Liver (tissue), 9 donors: ENCODE data around the gene ATF2. TPM values are rescaled to one million over a fixed set of nuclear protein-coding genes. Genes with fewer than 3 reads are reported as not detected.

Source experiments
- DNase-seq: peaks from one replicate; pipeline ENCODE4 v3.0.0-alpha.2; 2017; ENCODE audit warnings: low spot score
- H3K27ac ChIP-seq, 2 donors: one replicate each; pipeline ENCODE4 v1.7.0; 2013; ENCODE audit warnings: inconsistent platforms in 2 of 2, low read length in 2 of 2, control low read depth in 1 of 2, low read depth in 1 of 2, mild to moderate bottlenecking in 1 of 2
- H3K27me3 ChIP-seq, 4 donors: one replicate each; pipeline versions ENCODE4 v1.6.1 to v1.7.0; 2013; ENCODE audit warnings: low read length in 3 of 4, inconsistent platforms in 1 of 4, mild to moderate bottlenecking in 1 of 4, moderate library complexity in 1 of 4; ENCODE audit not compliant: control insufficient read depth in 4 of 4, insufficient read depth in 4 of 4
- H3K36me3 ChIP-seq, 4 donors: one replicate each; pipeline versions ENCODE4 v1.6.1 to v1.7.0; 2013; ENCODE audit warnings: low read length in 3 of 4, mild to moderate bottlenecking in 3 of 4, low read depth in 1 of 4, moderate library complexity in 1 of 4; ENCODE audit not compliant: control insufficient read depth in 4 of 4, insufficient read depth in 3 of 4
- H3K4me1 ChIP-seq, 4 donors: one replicate each; pipeline versions ENCODE4 v1.6.1 to v1.7.0; 2013; ENCODE audit warnings: low read length in 3 of 4, mild to moderate bottlenecking in 3 of 4, moderate library complexity in 1 of 4; ENCODE audit not compliant: control insufficient read depth in 4 of 4, insufficient read depth in 4 of 4
- H3K4me3 ChIP-seq, 3 donors: one replicate each; pipeline versions ENCODE4 v1.6.1 to v1.7.0; 2013; ENCODE audit warnings: low read length in 3 of 3, control low read depth in 1 of 3, low read depth in 1 of 3, mild to moderate bottlenecking in 1 of 3
- H3K9ac ChIP-seq, 2 donors: one replicate each; pipeline ENCODE4 v1.7.0; 2013; ENCODE audit warnings: low read length in 2 of 2, mild to moderate bottlenecking in 2 of 2, moderate library complexity in 2 of 2, control low read depth in 1 of 2, low read depth in 1 of 2
- H3K9me3 ChIP-seq, 4 donors: one replicate each; pipeline versions ENCODE4 v1.6.1 to v1.7.0; 2013; ENCODE audit warnings: low read length in 3 of 4; ENCODE audit not compliant: control insufficient read depth in 4 of 4
- ATF3 ChIP-seq: IDR thresholded peaks from 2 replicates; pipeline ENCODE4 v1.6.1; 2016; ENCODE audit warnings: antibody characterized with exemption
- EGR1 ChIP-seq, 2 donors: IDR thresholded peaks; 2 replicates each; pipeline ENCODE4 v1.6.1; 2016 to 2018; ENCODE audit warnings: antibody characterized with exemption in 2 of 2, low read depth in 2 of 2
- FOXA1 ChIP-seq: IDR thresholded peaks from 2 replicates; pipeline ENCODE4 v1.6.1; 2016; ENCODE audit warnings: antibody characterized with exemption
- FOXA2 ChIP-seq: IDR thresholded peaks from 2 replicates; pipeline ENCODE4 v1.6.1; 2016; ENCODE audit warnings: antibody characterized with exemption
- GABPA ChIP-seq, 2 donors: IDR thresholded peaks in 1 of 2; conservative IDR thresholded peaks in 1 of 2; 2 replicates each; pipeline ENCODE4 v1.6.1; 2016; ENCODE audit warnings: antibody characterized with exemption in 2 of 2, mild to moderate bottlenecking in 1 of 2, moderate library complexity in 1 of 2
- HNF4A ChIP-seq, 2 donors: conservative IDR thresholded peaks; 2 replicates each; pipeline ENCODE4 v1.6.1; 2016; ENCODE audit warnings: antibody characterized with exemption in 2 of 2, mild to moderate bottlenecking in 2 of 2
- HNF4G ChIP-seq: IDR thresholded peaks from 2 replicates; pipeline ENCODE4 v1.6.1; 2016; ENCODE audit warnings: antibody characterized with exemption
- JUND ChIP-seq, 2 donors: IDR thresholded peaks; 2 replicates each; pipeline ENCODE4 v1.6.1; 2016; ENCODE audit warnings: antibody characterized with exemption in 2 of 2
- NR2F2 ChIP-seq: IDR thresholded peaks from 2 replicates; pipeline ENCODE4 v1.6.1; 2016; ENCODE audit warnings: antibody characterized with exemption
- RAD21 ChIP-seq, 2 donors: IDR thresholded peaks; 2 replicates each; pipeline ENCODE4 v1.6.1; 2016; ENCODE audit warnings: antibody characterized with exemption in 2 of 2, mild to moderate bottlenecking in 2 of 2
- REST ChIP-seq: IDR thresholded peaks from 2 replicates; pipeline ENCODE4 v1.6.1; 2016; ENCODE audit warnings: antibody characterized with exemption, mild to moderate bottlenecking
- RXRA ChIP-seq, 2 donors: IDR thresholded peaks; 2 replicates each; pipeline ENCODE4 v1.6.1; 2017 to 2018; ENCODE audit warnings: antibody characterized with exemption in 2 of 2, mild to moderate bottlenecking in 1 of 2
- SP1 ChIP-seq: IDR thresholded peaks from 2 replicates; pipeline ENCODE4 v1.6.1; 2018; ENCODE audit warnings: antibody characterized with exemption, mild to moderate bottlenecking
- TAF1 ChIP-seq: conservative IDR thresholded peaks from 2 replicates; pipeline ENCODE4 v1.6.1; 2016; ENCODE audit warnings: antibody characterized with exemption, mild to moderate bottlenecking
- YY1 ChIP-seq: IDR thresholded peaks from 2 replicates; pipeline ENCODE4 v1.6.1; 2016; ENCODE audit warnings: antibody characterized with exemption, mild to moderate bottlenecking
- ZBTB33 ChIP-seq: IDR thresholded peaks from 2 replicates; pipeline ENCODE4 v1.6.1; 2016; ENCODE audit warnings: antibody characterized with exemption
- WGBS: extraction: QIAGEN DNeasy Blood & Tissue Kit; methylation state at CpG from one replicate; pipeline ENCODE4 v1.1.7; 2013; 5-methylcytosine and 5-hydroxymethylcytosine counted together
- polyA plus RNA-seq, 2 donors: library from polyadenylated mRNA; stranded (reverse) in 1 of 2; unstranded in 1 of 2; fragments of 200-250 nt in 1 of 2; fragments of >200 nt in 1 of 2; fragmentation: Nextera tagmentation in 1 of 2; extraction: Ambion mirVana in 1 of 2; gene quantifications; one replicate each; pipeline versions ENCODE4 v1.2.1 to v1.2.3, GENCODE V29; 2013 to 2015
- total RNA-seq, 2 donors: library from RNA; depleted of rRNA; stranded (reverse); fragments of >200 nt; gene quantifications; one replicate each; pipeline ENCODE4 v1.2.3, GENCODE V29; 2014
- TF ChIP-seq, protein P1 (sequence below): IDR thresholded peaks from 2 replicates; pipeline ENCODE4 v1.6.1; 2016; ENCODE audit warnings: antibody characterized with exemption
- TF ChIP-seq, protein P2 (sequence below): fragments of 150-350 bp; IDR thresholded peaks from 2 replicates; pipeline ENCODE4 v1.5.1; 2017; ENCODE audit warnings: improper control_type of control experiment, low read depth, low read length; ENCODE audit not compliant: missing input control
- donor health status: healthy.
- donor health status: healthy.
- donor health status: healthy.
- donor health status: healthy.
- donor health status: healthy.

The ATF2 gene
- total and polyA plus RNA-seq, 4 donors = 10.4 to 34.0 (median 17.2) TPM

- no peak overlapping the region for H3K9ac ChIP-seq
- H3K27ac ChIP-seq = no peak overlapping the region
- no peaks in the 10 kb centered on the region for H3K9me3 ChIP-seq
- no peak for DNase-seq
- 90% methylated on average over 2 of the region's 2 CpGs for WGBS
- peaks cover 2 to 10% (median 5%) of the 10 kb centered on the region in 4 donors for H3K36me3 ChIP-seq
- H3K4me1 ChIP-seq = peaks cover 0 to 9% (median 0%) of the 10 kb centered on the region in 4 donors
- TF ChIP-seq RAD21 (IDR thresholded peaks at IDR 0.05) (no peak), SP1 (no peak), FOXA2 (no peak), HNF4A (conservative IDR thresholded peaks at IDR 0.05) (no peak), ZBTB33 (no peak), RXRA (IDR thresholded peaks at IDR 0.05) (no peak), GABPA (IDR thresholded peaks at IDR 0.05 in 1 of 2, conservative IDR thresholded peaks at IDR 0.05 in 1 of 2) (no peak), HNF4G (no peak), YY1 (no peak), TAF1 (no peak)
- TF ChIP-seq, protein P1, sequence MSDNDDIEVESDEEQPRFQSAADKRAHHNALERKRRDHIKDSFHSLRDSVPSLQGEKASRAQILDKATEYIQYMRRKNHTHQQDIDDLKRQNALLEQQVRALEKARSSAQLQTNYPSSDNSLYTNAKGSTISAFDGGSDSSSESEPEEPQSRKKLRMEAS = no peak
- TF ChIP-seq, protein P2, sequence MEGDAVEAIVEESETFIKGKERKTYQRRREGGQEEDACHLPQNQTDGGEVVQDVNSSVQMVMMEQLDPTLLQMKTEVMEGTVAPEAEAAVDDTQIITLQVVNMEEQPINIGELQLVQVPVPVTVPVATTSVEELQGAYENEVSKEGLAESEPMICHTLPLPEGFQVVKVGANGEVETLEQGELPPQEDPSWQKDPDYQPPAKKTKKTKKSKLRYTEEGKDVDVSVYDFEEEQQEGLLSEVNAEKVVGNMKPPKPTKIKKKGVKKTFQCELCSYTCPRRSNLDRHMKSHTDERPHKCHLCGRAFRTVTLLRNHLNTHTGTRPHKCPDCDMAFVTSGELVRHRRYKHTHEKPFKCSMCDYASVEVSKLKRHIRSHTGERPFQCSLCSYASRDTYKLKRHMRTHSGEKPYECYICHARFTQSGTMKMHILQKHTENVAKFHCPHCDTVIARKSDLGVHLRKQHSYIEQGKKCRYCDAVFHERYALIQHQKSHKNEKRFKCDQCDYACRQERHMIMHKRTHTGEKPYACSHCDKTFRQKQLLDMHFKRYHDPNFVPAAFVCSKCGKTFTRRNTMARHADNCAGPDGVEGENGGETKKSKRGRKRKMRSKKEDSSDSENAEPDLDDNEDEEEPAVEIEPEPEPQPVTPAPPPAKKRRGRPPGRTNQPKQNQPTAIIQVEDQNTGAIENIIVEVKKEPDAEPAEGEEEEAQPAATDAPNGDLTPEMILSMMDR = no peak
- no peaks in the 10 kb centered on the region for H3K27me3 ChIP-seq
- no peak overlapping the region for H3K4me3 ChIP-seq
These were observed 15.7 kb upstream of the ATF2 start for GRCh38 chr2:175183674-175184073.

DNA sequence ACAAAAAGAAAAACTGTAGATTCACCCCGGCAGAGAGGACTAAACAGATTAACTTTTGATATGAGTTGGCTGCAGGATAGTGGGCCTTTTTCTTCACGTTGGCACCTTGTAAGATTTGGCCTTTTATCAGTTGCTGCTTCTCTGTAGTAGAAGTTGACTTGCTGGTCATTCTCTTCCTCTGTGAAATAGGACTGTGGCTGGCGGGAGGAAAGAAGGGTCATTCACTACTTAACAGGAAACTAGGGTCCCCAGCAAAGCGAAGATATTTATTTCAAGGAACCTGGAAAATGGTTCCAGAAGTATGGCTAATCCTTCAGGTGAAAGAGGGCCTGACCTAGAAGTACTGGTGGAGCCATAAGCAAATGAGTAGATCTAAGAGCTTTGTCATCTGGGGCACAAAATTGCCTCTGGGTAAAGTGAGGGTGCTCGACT, 13.9 kb upstream of the ATF2 start:
- 61% methylated on average over 5 of the region's 5 CpGs for WGBS
- Histone ChIP-seq H3K9me3 (no peaks in the 10 kb centered on the region), H3K27me3 (no peaks in the 10 kb centered on the region), H3K27ac (peak overlapping the region; percentile 90 to 97), H3K36me3 (peaks cover 6 to 28% (median 20%) of the 10 kb centered on the region in 4 donors), H3K9ac (peak overlapping the region in 1 of 2 donors; percentile 36), H3K4me3 (peak overlapping the region; percentile 70 to 100 (median 72)), H3K4me1 (peaks cover 0 to 9% (median 0%) of the 10 kb centered on the region in 4 donors)
- DNase-seq = no peak
- TF ChIP-seq FOXA2 (no peak), TAF1 (no peak), HNF4G (peak; percentile 39), FOXA1 (no peak), GABPA (IDR thresholded peaks at IDR 0.05 in 1 of 2, conservative IDR thresholded peaks at IDR 0.05 in 1 of 2) (no peak), YY1 (no peak), ATF3 (no peak), RXRA (IDR thresholded peaks at IDR 0.05) (no peak), ZBTB33 (no peak), EGR1 (IDR thresholded peaks at IDR 0.05; ENCODE audit: low read depth in 2 of 2) (no peak), RAD21 (IDR thresholded peaks at IDR 0.05) (no peak), REST (no peak), NR2F2 (peak; percentile 26), JUND (IDR thresholded peaks at IDR 0.05) (no peak), HNF4A (conservative IDR thresholded peaks at IDR 0.05) (no peak), SP1 (no peak)
- TF ChIP-seq, protein P2 = no peak
- TF ChIP-seq, protein P1 = peak; percentile 44
